Neural cell (in vitro differentiated cells): Measurements from ENCODE around the gene URB1.

Experiments
- EP300 ChIP-seq: fragments of 450-650 bp; conservative IDR thresholded peaks from 2 replicates; pipeline ENCODE4 v1.6.1; 2014; ENCODE audit warnings: antibody characterized with exemption, mild to moderate bottlenecking, moderate library complexity; ENCODE audit not compliant: poor library complexity, severe bottlenecking
- EZH2 ChIP-seq: fragments of 200-600, 300-800 bp; shearing (Covaris generic), sonication (generic); IDR thresholded peaks from 2 replicates; pipeline ENCODE4 v1.6.1; 2014; ENCODE audit warnings: antibody characterized with exemption, low read length, borderline replicate concordance, mild to moderate bottlenecking; ENCODE audit not compliant: insufficient read depth, poor library complexity, severe bottlenecking
- MXI1 ChIP-seq: fragments of 450-650 bp; conservative IDR thresholded peaks from 2 replicates; pipeline ENCODE4 v1.6.1; 2014; ENCODE audit warnings: antibody characterized with exemption, mild to moderate bottlenecking; ENCODE audit not compliant: poor library complexity, severe bottlenecking
- RAD21 ChIP-seq: fragments of 450-650 bp; conservative IDR thresholded peaks from 2 replicates; pipeline ENCODE4 v1.6.1; 2014; ENCODE audit warnings: antibody characterized with exemption, mild to moderate bottlenecking, moderate library complexity
- TAF1 ChIP-seq: IDR thresholded peaks from 2 replicates; pipeline ENCODE4 v1.6.1; 2012; ENCODE audit warnings: low read depth
- TF ChIP-seq, protein P1 (sequence below): fragments of 450-650 bp; IDR thresholded peaks from 2 replicates; pipeline ENCODE4 v1.5.1; 2014; ENCODE audit warnings: antibody characterized with exemption, mild to moderate bottlenecking, moderate library complexity; ENCODE audit not compliant: poor library complexity, severe bottlenecking
- TF ChIP-seq, protein P2 (sequence below): IDR thresholded peaks from 2 replicates; pipeline ENCODE4 v1.6.1; 2012; ENCODE audit warnings: borderline replicate concordance

DNA sequence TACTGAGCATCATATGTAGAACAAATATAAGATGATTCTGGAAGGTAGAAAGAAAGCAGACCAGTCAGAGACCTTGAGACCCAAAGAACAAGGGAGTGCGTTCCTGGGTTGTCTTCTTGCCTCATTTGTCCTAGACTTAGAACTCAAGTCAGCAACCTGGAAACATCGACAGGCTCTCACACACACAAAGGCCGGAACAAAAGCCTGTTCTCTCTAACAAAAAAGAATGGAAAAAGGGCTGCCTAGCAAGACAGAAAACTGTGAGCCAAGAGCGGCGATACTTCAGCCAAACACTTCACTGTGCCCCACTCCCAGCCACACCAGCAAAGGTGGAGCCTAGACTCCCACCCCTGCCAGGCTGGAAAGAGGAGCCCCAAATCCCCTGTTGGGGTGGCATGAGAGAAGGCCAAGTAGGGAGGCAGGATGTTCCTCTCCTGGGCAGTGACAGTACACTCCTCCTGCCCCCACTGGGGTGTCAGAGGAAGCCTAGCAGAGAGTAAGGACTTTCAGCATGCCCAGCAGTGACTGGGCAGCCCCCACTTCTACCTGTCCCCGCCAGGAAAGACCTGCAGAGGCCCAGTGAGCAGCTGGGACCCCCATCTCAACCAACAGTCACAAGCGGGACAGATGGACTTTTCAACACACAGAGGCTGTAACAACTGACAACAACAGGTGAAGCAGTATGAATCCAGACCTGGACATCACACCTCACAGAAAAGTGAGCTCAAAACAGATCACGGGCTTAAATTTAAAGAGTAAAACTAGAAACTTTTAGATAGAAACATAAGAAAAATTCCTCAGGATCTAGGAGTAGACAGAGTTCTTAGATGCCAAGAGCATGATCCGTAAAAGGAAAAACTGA, 61.1 kb downstream of the URB1 start:
- TF ChIP-seq, protein P1, sequence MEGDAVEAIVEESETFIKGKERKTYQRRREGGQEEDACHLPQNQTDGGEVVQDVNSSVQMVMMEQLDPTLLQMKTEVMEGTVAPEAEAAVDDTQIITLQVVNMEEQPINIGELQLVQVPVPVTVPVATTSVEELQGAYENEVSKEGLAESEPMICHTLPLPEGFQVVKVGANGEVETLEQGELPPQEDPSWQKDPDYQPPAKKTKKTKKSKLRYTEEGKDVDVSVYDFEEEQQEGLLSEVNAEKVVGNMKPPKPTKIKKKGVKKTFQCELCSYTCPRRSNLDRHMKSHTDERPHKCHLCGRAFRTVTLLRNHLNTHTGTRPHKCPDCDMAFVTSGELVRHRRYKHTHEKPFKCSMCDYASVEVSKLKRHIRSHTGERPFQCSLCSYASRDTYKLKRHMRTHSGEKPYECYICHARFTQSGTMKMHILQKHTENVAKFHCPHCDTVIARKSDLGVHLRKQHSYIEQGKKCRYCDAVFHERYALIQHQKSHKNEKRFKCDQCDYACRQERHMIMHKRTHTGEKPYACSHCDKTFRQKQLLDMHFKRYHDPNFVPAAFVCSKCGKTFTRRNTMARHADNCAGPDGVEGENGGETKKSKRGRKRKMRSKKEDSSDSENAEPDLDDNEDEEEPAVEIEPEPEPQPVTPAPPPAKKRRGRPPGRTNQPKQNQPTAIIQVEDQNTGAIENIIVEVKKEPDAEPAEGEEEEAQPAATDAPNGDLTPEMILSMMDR = no peak
- TF ChIP-seq TAF1 (no peak), MXI1 (no peak), EZH2 (no peak), EP300 (no peak), RAD21 (no peak)
- TF ChIP-seq, protein P2, sequence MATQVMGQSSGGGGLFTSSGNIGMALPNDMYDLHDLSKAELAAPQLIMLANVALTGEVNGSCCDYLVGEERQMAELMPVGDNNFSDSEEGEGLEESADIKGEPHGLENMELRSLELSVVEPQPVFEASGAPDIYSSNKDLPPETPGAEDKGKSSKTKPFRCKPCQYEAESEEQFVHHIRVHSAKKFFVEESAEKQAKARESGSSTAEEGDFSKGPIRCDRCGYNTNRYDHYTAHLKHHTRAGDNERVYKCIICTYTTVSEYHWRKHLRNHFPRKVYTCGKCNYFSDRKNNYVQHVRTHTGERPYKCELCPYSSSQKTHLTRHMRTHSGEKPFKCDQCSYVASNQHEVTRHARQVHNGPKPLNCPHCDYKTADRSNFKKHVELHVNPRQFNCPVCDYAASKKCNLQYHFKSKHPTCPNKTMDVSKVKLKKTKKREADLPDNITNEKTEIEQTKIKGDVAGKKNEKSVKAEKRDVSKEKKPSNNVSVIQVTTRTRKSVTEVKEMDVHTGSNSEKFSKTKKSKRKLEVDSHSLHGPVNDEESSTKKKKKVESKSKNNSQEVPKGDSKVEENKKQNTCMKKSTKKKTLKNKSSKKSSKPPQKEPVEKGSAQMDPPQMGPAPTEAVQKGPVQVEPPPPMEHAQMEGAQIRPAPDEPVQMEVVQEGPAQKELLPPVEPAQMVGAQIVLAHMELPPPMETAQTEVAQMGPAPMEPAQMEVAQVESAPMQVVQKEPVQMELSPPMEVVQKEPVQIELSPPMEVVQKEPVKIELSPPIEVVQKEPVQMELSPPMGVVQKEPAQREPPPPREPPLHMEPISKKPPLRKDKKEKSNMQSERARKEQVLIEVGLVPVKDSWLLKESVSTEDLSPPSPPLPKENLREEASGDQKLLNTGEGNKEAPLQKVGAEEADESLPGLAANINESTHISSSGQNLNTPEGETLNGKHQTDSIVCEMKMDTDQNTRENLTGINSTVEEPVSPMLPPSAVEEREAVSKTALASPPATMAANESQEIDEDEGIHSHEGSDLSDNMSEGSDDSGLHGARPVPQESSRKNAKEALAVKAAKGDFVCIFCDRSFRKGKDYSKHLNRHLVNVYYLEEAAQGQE = no peak
